NT2/D1 (cell line): Measurements from ENCODE around the gene KLK5.

Experiments used
- SUZ12 ChIP-seq: IDR thresholded peaks from 2 replicates; pipeline ENCODE4 v1.6.1; 2011; ENCODE audit not compliant: insufficient read length, insufficient read depth; ENCODE audit errors: extremely low read depth
- YY1 ChIP-seq: IDR thresholded peaks from 2 replicates; pipeline ENCODE4 v1.6.1; 2011; ENCODE audit not compliant: insufficient read length, insufficient read depth
- ZNF274 ChIP-seq: IDR thresholded peaks from 2 replicates; pipeline ENCODE4 v1.6.1; 2011; ENCODE audit warnings: mild to moderate bottlenecking, low read depth, low read length

GRCh38 chr19:50894478-50895356 lies 58.1 kb downstream of the KLK5 start:
- TF ChIP-seq YY1 (no peak), ZNF274 (no peak), SUZ12 (no peak)
